Mesenchymal stem cell (in vitro differentiated cells and primary cell): Measurements from ENCODE around the gene ATE1.
"Not testable (repeated sequence)": the region's sequence is repeated elsewhere in the genome, so short reads cannot be mapped to it uniquely, and the experiment has no call there.

Source experiments
- DNase-seq: peaks from one replicate; pipeline ENCODE4 v3.0.0-alpha.2; 2013
- H2AFZ ChIP-seq: one replicate; pipeline ENCODE4 v1.6.1; 2013; ENCODE audit warnings: low read depth, mild to moderate bottlenecking, control low read depth, inconsistent platforms, low read length, moderate library complexity
- H2AK5ac ChIP-seq: 2 replicates; pipeline ENCODE4 v1.6.1; 2013; ENCODE audit warnings: low read length, moderate library complexity, mild to moderate bottlenecking, inconsistent platforms; ENCODE audit not compliant: severe bottlenecking
- H2BK120ac ChIP-seq: one replicate; pipeline ENCODE4 v1.6.1; 2013; ENCODE audit warnings: low read depth, mild to moderate bottlenecking, inconsistent platforms, low read length, moderate library complexity
- H2BK12ac ChIP-seq, 2 experiments: one replicate each; pipeline ENCODE4 v1.6.1; 2013; ENCODE audit warnings: inconsistent platforms in 2 of 2, low read length in 2 of 2, mild to moderate bottlenecking in 2 of 2, moderate library complexity in 2 of 2, control low read depth in 1 of 2
- H2BK15ac ChIP-seq: one replicate; pipeline ENCODE4 v1.6.1; 2013; ENCODE audit warnings: mild to moderate bottlenecking, low read depth, inconsistent platforms; ENCODE audit not compliant: poor library complexity, severe bottlenecking
- H2BK5ac ChIP-seq: 2 replicates; pipeline ENCODE4 v1.6.1; 2013; ENCODE audit warnings: low read depth, mild to moderate bottlenecking, low read length, control low read depth, inconsistent platforms; ENCODE audit not compliant: poor library complexity, severe bottlenecking
- H3K14ac ChIP-seq, 2 experiments: one replicate each; pipeline ENCODE4 v1.6.1; 2013; ENCODE audit warnings: inconsistent platforms in 2 of 2, low read length in 2 of 2, control low read depth in 1 of 2, mild to moderate bottlenecking in 1 of 2, moderate library complexity in 1 of 2
- H3K18ac ChIP-seq, 2 experiments: one replicate each; pipeline ENCODE4 v1.6.1; 2013; ENCODE audit warnings: inconsistent platforms in 2 of 2, low read length in 2 of 2, control low read depth in 1 of 2, low read depth in 1 of 2, mild to moderate bottlenecking in 1 of 2
- H3K23ac ChIP-seq, 2 experiments: one replicate each; pipeline ENCODE4 v1.6.1; 2013; ENCODE audit warnings: inconsistent platforms in 2 of 2, low read length in 2 of 2, mild to moderate bottlenecking in 2 of 2, moderate library complexity in 2 of 2, control low read depth in 1 of 2
- H3K27ac ChIP-seq: 2 replicates; pipeline ENCODE4 v1.5.1; 2013; ENCODE audit warnings: mild to moderate bottlenecking, moderate library complexity, low read length, control low read depth, inconsistent platforms; ENCODE audit not compliant: poor library complexity, severe bottlenecking
- H3K27me3 ChIP-seq, 2 experiments: 2 replicates each; pipeline versions ENCODE4 v1.6.1 to v1.7.0; 2013; ENCODE audit warnings: low read length in 2 of 2, mild to moderate bottlenecking in 2 of 2, moderate library complexity in 2 of 2, control low read depth in 1 of 2, inconsistent platforms in 1 of 2; ENCODE audit not compliant: control insufficient read depth in 1 of 2, insufficient read depth in 1 of 2
- H3K36me3 ChIP-seq, 2 experiments: 2 replicates each; pipeline versions ENCODE4 v1.6.1 to v1.7.0; 2013; ENCODE audit warnings: low read length in 2 of 2, control low read depth in 1 of 2, inconsistent platforms in 1 of 2, low read depth in 1 of 2, mild to moderate bottlenecking in 1 of 2; ENCODE audit not compliant: insufficient read depth in 2 of 2, control insufficient read depth in 1 of 2
- H3K4ac ChIP-seq, 2 experiments: one replicate each; pipeline ENCODE4 v1.6.1; 2013; ENCODE audit warnings: inconsistent platforms in 2 of 2, low read length in 2 of 2, mild to moderate bottlenecking in 2 of 2, moderate library complexity in 2 of 2, control low read depth in 1 of 2, low read depth in 1 of 2
- H3K4me1 ChIP-seq: 2 replicates; pipeline ENCODE4 v1.6.1; 2013; ENCODE audit warnings: low read depth, low read length, control low read depth; ENCODE audit not compliant: control insufficient read depth, insufficient read depth
- H3K4me2 ChIP-seq: 2 replicates; pipeline ENCODE4 v1.6.1; 2013; ENCODE audit warnings: low read length, mild to moderate bottlenecking, inconsistent platforms; ENCODE audit not compliant: poor library complexity, severe bottlenecking
- H3K4me3 ChIP-seq, 2 experiments: 2 replicates each; pipeline versions ENCODE4 v1.5.1 to v1.7.0; 2013; ENCODE audit warnings: low read length in 2 of 2, mild to moderate bottlenecking in 2 of 2, control low read depth in 1 of 2, low read depth in 1 of 2; ENCODE audit not compliant: insufficient read depth in 1 of 2
- H3K79me1 ChIP-seq: replicated peaks from 2 replicates; pipeline ENCODE4 v1.6.1; 2013; ENCODE audit warnings: mild to moderate bottlenecking, control low read depth, low read length, inconsistent platforms; ENCODE audit not compliant: poor library complexity, severe bottlenecking
- H3K9ac ChIP-seq: 2 replicates; pipeline ENCODE4 v1.7.0; 2013; ENCODE audit warnings: mild to moderate bottlenecking, low read length, moderate library complexity
- H3K9me3 ChIP-seq: 2 replicates; pipeline ENCODE4 v1.7.0; 2013; ENCODE audit warnings: mild to moderate bottlenecking, low read length; ENCODE audit not compliant: control insufficient read depth
- H4K8ac ChIP-seq: one replicate; pipeline ENCODE4 v1.6.1; 2013; ENCODE audit warnings: inconsistent platforms, mild to moderate bottlenecking, low read length, moderate library complexity
- H4K91ac ChIP-seq: one replicate; pipeline ENCODE4 v1.6.1; 2013; ENCODE audit warnings: mild to moderate bottlenecking, low read length, inconsistent platforms
- WGBS: methylation state at CpG from one replicate; pipeline ENCODE4 v1.1.7; 2013; ENCODE audit warnings: mixed read lengths; 5-methylcytosine and 5-hydroxymethylcytosine counted together

Gene ATE1

GRCh38 chr10:121826773-121827172, 101.1 kb downstream of the ATE1 start:
- not testable (repeated sequence) for H3K4me3 ChIP-seq, H2BK5ac ChIP-seq, H3K23ac ChIP-seq, H4K91ac ChIP-seq, H2AK5ac ChIP-seq, H3K14ac ChIP-seq, H3K79me1 ChIP-seq, H3K27ac ChIP-seq, H3K9ac ChIP-seq, H3K4ac ChIP-seq, H3K4me1 ChIP-seq, DNase-seq, H2BK120ac ChIP-seq, H4K8ac ChIP-seq, H3K27me3 ChIP-seq, H2AFZ ChIP-seq, H2BK12ac ChIP-seq, H3K4me2 ChIP-seq, H3K18ac ChIP-seq, H3K9me3 ChIP-seq, H2BK15ac ChIP-seq
- WGBS: 97% methylated on average over 5 of the region's 5 CpGs
- peaks cover 5 to 19% of the 10 kb centered on the region in 2 experiments for H3K36me3 ChIP-seq

GRCh38 chr10:121823993-121824463, 103.8 kb downstream of the ATE1 start:
- peak; percentile 54 for DNase-seq
- H3K4me3 ChIP-seq: no peak overlapping the region
- no peak overlapping the region for H3K23ac ChIP-seq
- no peaks in the 10 kb centered on the region for H3K9me3 ChIP-seq
- H3K4me1 ChIP-seq: peaks cover 3% of the 10 kb centered on the region
- H3K14ac ChIP-seq: no peak overlapping the region
- H3K79me1 ChIP-seq: peaks cover 7% of the 10 kb centered on the region
- H3K4me2 ChIP-seq: no peak overlapping the region
- H3K36me3 ChIP-seq: peaks cover 5 to 16% of the 10 kb centered on the region in 2 experiments
- H3K27ac ChIP-seq: no peak overlapping the region
- H2BK15ac ChIP-seq: no peak overlapping the region
- no peak overlapping the region for H2BK5ac ChIP-seq
- peak overlapping the region; percentile 16 for H3K9ac ChIP-seq
- H3K4ac ChIP-seq: no peak overlapping the region
- H2BK120ac ChIP-seq: no peak overlapping the region
- H2AK5ac ChIP-seq: no peak overlapping the region
- no peak overlapping the region for H2AFZ ChIP-seq
- H4K8ac ChIP-seq: no peak overlapping the region
- H4K91ac ChIP-seq: no peak overlapping the region
- H2BK12ac ChIP-seq: no peak overlapping the region
- 81% methylated on average over 4 of the region's 5 CpGs for WGBS
- H3K18ac ChIP-seq: no peak overlapping the region
- H3K27me3 ChIP-seq: no peaks in the 10 kb centered on the region

GRCh38 chr10:121822724-121823123, 105.1 kb downstream of the ATE1 start:
- Histone ChIP-seq H2BK120ac (no peak overlapping the region), H2BK12ac (no peak overlapping the region), H3K27ac (no peak overlapping the region), H3K14ac (no peak overlapping the region), H4K8ac (no peak overlapping the region), H2AK5ac (no peak overlapping the region), H3K27me3 (no peaks in the 10 kb centered on the region), H3K9ac (no peak overlapping the region), H4K91ac (no peak overlapping the region), H3K4me3 (no peak overlapping the region), H3K79me1 (peaks cover 6% of the 10 kb centered on the region), H2BK5ac (no peak overlapping the region), H3K4me1 (peaks cover 3% of the 10 kb centered on the region), H2AFZ (no peak overlapping the region), H3K9me3 (no peaks in the 10 kb centered on the region), H3K18ac (no peak overlapping the region), H3K4ac (no peak overlapping the region), H2BK15ac (no peak overlapping the region), H3K4me2 (no peak overlapping the region), H3K36me3 (peaks cover 0 to 5% of the 10 kb centered on the region in 2 experiments), H3K23ac (no peak overlapping the region)
- DNase-seq: no peak
- 85% methylated on average over 3 of the region's 3 CpGs for WGBS

GRCh38 chr10:121822180-121822579, 105.7 kb downstream of the ATE1 start:
- H3K18ac ChIP-seq: no peak overlapping the region
- H3K4me2 ChIP-seq: no peak overlapping the region
- H3K27ac ChIP-seq: no peak overlapping the region
- no peak overlapping the region for H2BK5ac ChIP-seq
- H3K4me1 ChIP-seq: peaks cover 3% of the 10 kb centered on the region
- H3K4me3 ChIP-seq: no peak overlapping the region
- H4K8ac ChIP-seq: no peak overlapping the region
- H3K14ac ChIP-seq: no peak overlapping the region
- no peak overlapping the region for H3K23ac ChIP-seq
- whole genome bisulfite sequencing: no CpG with 5 or more reads among the region's 1 CpG
- H4K91ac ChIP-seq: no peak overlapping the region
- DNase-seq: no peak
- no peak overlapping the region for H2BK12ac ChIP-seq
- no peaks in the 10 kb centered on the region for H3K9me3 ChIP-seq
- H3K36me3 ChIP-seq: no peaks in the 10 kb centered on the region
- H2BK15ac ChIP-seq: no peak overlapping the region
- no peak overlapping the region for H2BK120ac ChIP-seq
- no peak overlapping the region for H3K9ac ChIP-seq
- H3K79me1 ChIP-seq: peaks cover 4% of the 10 kb centered on the region
- no peak overlapping the region for H3K4ac ChIP-seq
- no peak overlapping the region for H2AFZ ChIP-seq
- H3K27me3 ChIP-seq: no peaks in the 10 kb centered on the region
- no peak overlapping the region for H2AK5ac ChIP-seq
